Measurements from ENCODE around the gene SLC4A2.

SLC4A2 gene

GRCh38 chr7:151076863-151077704, 17.7 kb downstream of the SLC4A2 start:
- DNase-seq: no peak

- DNase-seq: no peak
Observed at GRCh38 chr7:151077705-151078232, 18.4 kb downstream of the SLC4A2 start.

GRCh38 chr7:151078233-151079040, 19.0 kb downstream of the SLC4A2 start:
- no peak for DNase-seq

- DNase-seq: no peak
Observed at GRCh38 chr7:151079199-151079910, 20.0 kb downstream of the SLC4A2 start.

- peak in 4 of 56 donors; percentile 46 to 63 (median 60) for DNase-seq
Observed at GRCh38 chr7:151080067-151080521, 20.7 kb downstream of the SLC4A2 start.

- peak; percentile 25 to 96 (median 86) for DNase-seq
Observed at GRCh38 chr7:151080522-151081169, 21.3 kb downstream of the SLC4A2 start, which contains the start of gene FASTK. TSS of gene FASTK (minus strand) at chr7:151080809. CDS start at chr7:151080766, 43 bp downstream.

- DNase-seq: peak in 1 of 56 donors; percentile 49
Observed at GRCh38 chr7:151081170-151082101, 22.0 kb downstream of the SLC4A2 start.

GRCh38 chr7:151082141-151083070, 23.0 kb downstream of the SLC4A2 start:
- DNase-seq: no peak

- DNase-seq: peak in 51 of 56 donors; percentile 32 to 81 (median 61)
Observed at GRCh38 chr7:151083071-151083823, 23.9 kb downstream of the SLC4A2 start, which contains the start of gene TMUB1. TSS of gene TMUB1 (minus strand) at chr7:151083493. CDS start at chr7:151082563, 930 bp downstream.

GRCh38 chr7:151083824-151084160, 24.4 kb downstream of the SLC4A2 start:
- no peak for DNase-seq

GRCh38 chr7:151085329-151085690, 25.9 kb downstream of the SLC4A2 start:
- peak in 3 of 56 donors; percentile 11 to 34 (median 27) for DNase-seq

GRCh38 chr7:151085691-151086620, 26.6 kb downstream of the SLC4A2 start, which contains the start of gene AGAP3:
TSS of gene AGAP3 (plus strand) at chr7:151086475. CDS start at chr7:151086742, 267 bp downstream.
- DNase-seq: peak; percentile 32 to 93 (median 80)

- DNase-seq: peak in 6 of 56 donors; percentile 40 to 59 (median 48)
Observed at GRCh38 chr7:151086802-151087244, 27.4 kb downstream of the SLC4A2 start.

- peak in 38 of 56 donors; percentile 13 to 76 (median 46) for DNase-seq
Observed at GRCh38 chr7:151087245-151088018, 28.0 kb downstream of the SLC4A2 start.

All from amygdala (tissue), 56 donors.